Endothelial cell of umbilical vein (primary cell): ENCODE results near the gene CEP83. TPM values are rescaled to one million over a fixed set of nuclear protein-coding genes. Genes with fewer than 3 reads are reported as not detected.

Source experiments
- BruUV-seq: library from RNA; stranded (reverse); fragments of 400-500 nt; replicated peaks from 2 replicates; lab custom pipeline; 2021; lab: Mats Ljungman, UMichigan
- CTCF ChIA-PET: fragments of 300-600, 350-600 bp; sonication (Branson Sonifier 250); formaldehyde crosslinking; loops from one replicate; lab custom pipeline; 2021; ENCODE audit warnings: antibody characterized with exemption, inconsistent platforms; lab: Charles Lee
- POLR2A ChIA-PET: fragments of 300-600, 350-600 bp; sonication (Branson Sonifier 250); formaldehyde crosslinking; loops from one replicate; lab custom pipeline; 2021; ENCODE audit warnings: antibody characterized with exemption, inconsistent platforms; lab: Charles Lee
- DNase-seq: peaks from one replicate; pipeline ENCODE4 v3.0.0-alpha.2; 2011; ENCODE audit warnings: low read depth, low spot score
- FAIRE-seq: peaks from 2 replicates; lab custom pipeline; 2011; peaks lifted over from hg19 to GRCh38; lab: Jason Lieb, UNC
- H2AFZ ChIP-seq: 2 replicates; pipeline ENCODE4 v1.6.0; 2012; ENCODE audit warnings: low read depth, low read length, control low read depth, inconsistent platforms
- H3K27ac ChIP-seq: 2 replicates; pipeline ENCODE4 v1.5.1; 2011; ENCODE audit warnings: low read depth, mild to moderate bottlenecking, control low read depth, low read length, moderate library complexity; ENCODE audit not compliant: insufficient read depth
- H3K27me3 ChIP-seq, 2 experiments: 2 replicates each; pipeline versions ENCODE4 v1.6.0 to v1.6.1; 2011; ENCODE audit warnings: low read length in 2 of 2, mixed read lengths in 1 of 2; ENCODE audit not compliant: control insufficient read depth in 2 of 2, insufficient read depth in 2 of 2
- H3K36me3 ChIP-seq, 2 experiments: 2 replicates in 1 of 2; 3 replicates in 1 of 2; pipeline ENCODE4 v1.5.1; 2011; ENCODE audit warnings: low read length in 2 of 2, mild to moderate bottlenecking in 1 of 2, moderate library complexity in 1 of 2; ENCODE audit not compliant: control insufficient read depth in 2 of 2, insufficient read depth in 2 of 2; ENCODE audit errors: extremely low read depth in 1 of 2
- H3K4me1 ChIP-seq: 3 replicates; pipeline ENCODE4 v1.5.1; 2011; ENCODE audit warnings: mild to moderate bottlenecking, low read length; ENCODE audit not compliant: control insufficient read depth, insufficient read depth; ENCODE audit errors: extremely low read depth
- H3K4me2 ChIP-seq: 2 replicates; pipeline ENCODE4 v1.6.1; 2011; ENCODE audit warnings: low read length, control low read depth, mixed read lengths; ENCODE audit not compliant: insufficient read depth
- H3K4me3 ChIP-seq, 3 experiments: fragments of 200-600 bp in 1 of 3; sonication (generic), shearing (Covaris generic) in 1 of 3; replicated peaks in 1 of 3; 2 replicates each; pipeline ENCODE4 v1.5.1; 2011 to 2016; ENCODE audit warnings: control low read depth in 3 of 3, low read length in 3 of 3, mild to moderate bottlenecking in 2 of 3, inconsistent platforms in 1 of 3, low read depth in 1 of 3, moderate library complexity in 1 of 3; ENCODE audit not compliant: insufficient read depth in 1 of 3
- H3K79me2 ChIP-seq: 2 replicates; pipeline ENCODE4 v1.6.0; 2012; ENCODE audit warnings: low read length, inconsistent platforms; ENCODE audit not compliant: control insufficient read depth, insufficient read depth
- H3K9ac ChIP-seq: replicated peaks from 2 replicates; pipeline ENCODE3; 2011; ENCODE audit warnings: low read length, control low read depth; ENCODE audit not compliant: insufficient read depth; ENCODE audit errors: extremely low read depth
- H3K9me1 ChIP-seq: replicated peaks from 3 replicates; pipeline ENCODE4 v1.6.0; 2011; ENCODE audit warnings: mild to moderate bottlenecking, low read length; ENCODE audit not compliant: control insufficient read depth, insufficient read depth; ENCODE audit errors: extremely low read depth
- H3K9me3 ChIP-seq: replicated peaks from 2 replicates; pipeline ENCODE4 v1.5.1; 2012; ENCODE audit warnings: low read length, inconsistent platforms; ENCODE audit not compliant: control insufficient read depth, insufficient read depth
- H4K20me1 ChIP-seq: replicated peaks from 2 replicates; pipeline ENCODE3; 2011; ENCODE audit warnings: mild to moderate bottlenecking, low read length; ENCODE audit not compliant: control insufficient read depth, insufficient read depth; ENCODE audit errors: extremely low read depth
- EZH2 ChIP-seq: IDR thresholded peaks from 2 replicates; pipeline ENCODE4 v1.6.1; 2012; ENCODE audit warnings: borderline replicate concordance, low read depth, mild to moderate bottlenecking, moderate library complexity, low read length, inconsistent platforms; ENCODE audit not compliant: severe bottlenecking
- FOS ChIP-seq: IDR thresholded peaks from 2 replicates; pipeline ENCODE4 v1.6.1; 2011; ENCODE audit warnings: mild to moderate bottlenecking, low read length, moderate library complexity, borderline replicate concordance; ENCODE audit not compliant: insufficient read depth
- GATA2 ChIP-seq: IDR thresholded peaks from 2 replicates; pipeline ENCODE4 v1.7.0; 2011; ENCODE audit warnings: low read depth, mild to moderate bottlenecking, moderate library complexity, mixed read lengths, low read length; ENCODE audit not compliant: insufficient read length, insufficient read depth
- JUN ChIP-seq: IDR thresholded peaks from 2 replicates; pipeline ENCODE4 v1.6.1; 2011; ENCODE audit warnings: borderline replicate concordance, low read depth; ENCODE audit not compliant: insufficient read length, insufficient read depth
- MYC ChIP-seq: IDR thresholded peaks from one replicate; pipeline ENCODE4 v1.6.1; 2011; ENCODE audit warnings: mild to moderate bottlenecking, low read depth, low read length
- POLR2A ChIP-seq: IDR thresholded peaks from 2 replicates; pipeline ENCODE4 v1.6.1; 2012; ENCODE audit warnings: low read depth, mild to moderate bottlenecking, control low read depth, low read length
- POLR2AphosphoS5 ChIP-seq: IDR thresholded peaks from 2 replicates; pipeline ENCODE4 v1.6.1; 2012; ENCODE audit warnings: low read depth, mild to moderate bottlenecking, control low read depth, low read length, moderate library complexity; ENCODE audit not compliant: insufficient read depth
- dilution Hi-C: fragments of 300-500 bp; cut with MboI; formaldehyde crosslinking; loops from one replicate; pipeline ENCODE4 v1.15.0; 2019; ENCODE audit warnings: low sequenced_read_pairs; ENCODE audit not compliant: extremely low pct_ligation_motif_present
- intact Hi-C: fragments of 100-400 bp; cut with micrococcal nuclease; formaldehyde crosslinking; loops from one replicate; pipeline ENCODE4 v1.10.0; 2022
- polyA plus RNA-seq, 4 experiments: library from polyadenylated mRNA; depleted of rRNA in 3 of 4; stranded (reverse) in 3 of 4; unstranded in 1 of 4; fragments of >200 nt; gene quantifications; 2 replicates each; pipeline versions ENCODE4 v1.2.1 to v1.2.3, GENCODE V29; 2011 to 2012; ENCODE audit warnings: missing spikeins in 1 of 4
- total RNA-seq: library from RNA; stranded (reverse); gene quantifications from 2 replicates; pipeline ENCODE4 v1.2.3, GENCODE V29; 2021
- TF ChIP-seq, protein P1 (sequence below): IDR thresholded peaks from 2 replicates; pipeline ENCODE4 v1.6.1; 2011; ENCODE audit not compliant: insufficient read depth, insufficient read length
- TF ChIP-seq, protein P2 (sequence below), 2 donors: IDR thresholded peaks; 1 replicate in 1 of 2; 2 replicates in 1 of 2; pipeline ENCODE4 v1.5.1; 2011; ENCODE audit warnings: low read length in 2 of 2, mild to moderate bottlenecking in 2 of 2, moderate library complexity in 2 of 2, control low read depth in 1 of 2, inconsistent platforms in 1 of 2, low read depth in 1 of 2; ENCODE audit not compliant: insufficient read depth in 1 of 2; ENCODE audit errors: extremely low read depth in 1 of 2

The CEP83 gene
- total and polyA plus RNA-seq, 2 donors (not counting 3 experiments of a cell fraction or from before 2014, with no cell fraction given) = 2.9 to 15.3 TPM

DNA sequence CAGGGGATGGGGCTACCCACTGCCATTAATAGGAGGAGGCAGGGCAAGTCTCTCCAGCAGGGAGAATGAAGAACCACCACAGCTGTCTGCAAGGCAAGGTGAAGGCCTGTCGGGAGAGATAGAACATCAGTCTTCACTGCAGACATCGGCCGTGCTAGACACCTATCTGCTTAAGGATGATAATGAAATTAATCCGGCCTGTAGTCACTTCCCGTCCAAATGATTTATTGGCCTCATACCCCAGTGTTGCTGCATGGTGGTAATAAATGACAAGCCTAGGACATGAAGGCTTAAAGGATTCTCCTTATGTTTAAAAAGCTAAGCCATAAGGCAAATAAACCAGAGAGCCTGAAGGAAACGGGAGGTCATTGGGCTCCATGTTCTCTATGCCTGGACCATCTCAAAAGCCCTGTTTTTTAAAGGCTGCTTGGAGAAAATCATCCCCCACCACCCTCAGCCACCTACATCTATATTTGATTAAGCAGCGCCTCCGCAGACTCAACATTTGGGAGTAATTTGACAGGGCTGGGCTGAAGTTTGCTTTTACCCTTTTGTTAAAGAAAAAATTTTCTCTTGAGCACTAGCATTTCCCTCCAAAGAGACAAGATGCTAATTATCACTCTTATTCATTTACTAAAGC lies 173.6 kb downstream of the CEP83 start:
- TF ChIP-seq, protein P1, sequence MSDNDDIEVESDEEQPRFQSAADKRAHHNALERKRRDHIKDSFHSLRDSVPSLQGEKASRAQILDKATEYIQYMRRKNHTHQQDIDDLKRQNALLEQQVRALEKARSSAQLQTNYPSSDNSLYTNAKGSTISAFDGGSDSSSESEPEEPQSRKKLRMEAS = no peak
- no peak for TF ChIP-seq GATA2
- TF ChIP-seq JUN = no peak
- no peak for TF ChIP-seq POLR2A
- no peak for TF ChIP-seq MYC
- TF ChIP-seq FOS = no peak

DNA sequence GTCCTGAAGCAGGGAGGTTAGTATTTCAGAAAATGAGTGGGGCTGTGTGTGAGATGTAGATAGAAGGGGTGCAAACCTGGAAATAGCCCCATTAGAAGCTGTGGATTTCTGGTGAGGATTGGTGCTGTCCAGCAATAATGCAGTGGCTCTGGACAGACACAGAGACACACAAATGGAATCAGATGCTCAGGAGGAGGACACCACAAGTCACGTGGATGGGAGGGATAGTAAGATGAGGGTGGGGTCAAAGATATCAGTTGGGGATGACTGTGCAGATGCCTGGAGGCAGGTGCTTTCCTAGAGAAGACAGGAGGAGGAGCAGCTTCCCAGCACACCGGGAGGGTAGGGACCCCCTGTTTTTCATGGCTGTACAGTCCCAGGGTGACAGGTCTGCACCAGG lies 174.8 kb downstream of the CEP83 start:
- DNase-seq = no peak
- dilution Hi-C loops (no loop called here), intact Hi-C loops (no loop called here)
- no TSS peak for BruUV-seq
- TF ChIP-seq EZH2 = no peak
- TF ChIP-seq, protein P2, sequence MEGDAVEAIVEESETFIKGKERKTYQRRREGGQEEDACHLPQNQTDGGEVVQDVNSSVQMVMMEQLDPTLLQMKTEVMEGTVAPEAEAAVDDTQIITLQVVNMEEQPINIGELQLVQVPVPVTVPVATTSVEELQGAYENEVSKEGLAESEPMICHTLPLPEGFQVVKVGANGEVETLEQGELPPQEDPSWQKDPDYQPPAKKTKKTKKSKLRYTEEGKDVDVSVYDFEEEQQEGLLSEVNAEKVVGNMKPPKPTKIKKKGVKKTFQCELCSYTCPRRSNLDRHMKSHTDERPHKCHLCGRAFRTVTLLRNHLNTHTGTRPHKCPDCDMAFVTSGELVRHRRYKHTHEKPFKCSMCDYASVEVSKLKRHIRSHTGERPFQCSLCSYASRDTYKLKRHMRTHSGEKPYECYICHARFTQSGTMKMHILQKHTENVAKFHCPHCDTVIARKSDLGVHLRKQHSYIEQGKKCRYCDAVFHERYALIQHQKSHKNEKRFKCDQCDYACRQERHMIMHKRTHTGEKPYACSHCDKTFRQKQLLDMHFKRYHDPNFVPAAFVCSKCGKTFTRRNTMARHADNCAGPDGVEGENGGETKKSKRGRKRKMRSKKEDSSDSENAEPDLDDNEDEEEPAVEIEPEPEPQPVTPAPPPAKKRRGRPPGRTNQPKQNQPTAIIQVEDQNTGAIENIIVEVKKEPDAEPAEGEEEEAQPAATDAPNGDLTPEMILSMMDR (IDR thresholded peaks at IDR 0.05; ENCODE audit: extremely low read depth in 1 of 2, insufficient read depth in 1 of 2, low read depth in 1 of 2, low read length in 2 of 2) = no peak
- no peak for TF ChIP-seq MYC
- TF ChIP-seq POLR2AphosphoS5 = no peak
- TF ChIP-seq, protein P1 = no peak
- no peak for TF ChIP-seq FOS
- TF ChIP-seq JUN = no peak
- TF ChIP-seq POLR2A = no peak
- TF ChIP-seq GATA2 = no peak
- CTCF ChIA-PET = no interaction called here
- POLR2A ChIA-PET = no interaction called here
- no peak overlapping the region for H2AFZ ChIP-seq
- H3K9me1 ChIP-seq = no peaks in the 10 kb centered on the region
- no peaks in the 10 kb centered on the region for H4K20me1 ChIP-seq
- no peak overlapping the region for H3K27ac ChIP-seq
- H3K9me3 ChIP-seq = no peaks in the 10 kb centered on the region
- FAIRE-seq = no peak
- no peak overlapping the region for H3K4me2 ChIP-seq
- H3K27me3 ChIP-seq = peaks cover 0 to 6% of the 10 kb centered on the region in 2 experiments
- H3K4me3 ChIP-seq = no peak overlapping the region
- H3K4me1 ChIP-seq = peaks cover 12% of the 10 kb centered on the region
- H3K79me2 ChIP-seq = no peaks in the 10 kb centered on the region
- no peaks in the 10 kb centered on the region for H3K36me3 ChIP-seq
- no peak overlapping the region for H3K9ac ChIP-seq

More for the DNA sequence above, 173.6 kb downstream of the CEP83 start:
- no TSS peak for BruUV-seq
- dilution Hi-C loops = no loop called here
- no peak overlapping the region for H3K4me2 ChIP-seq
- CTCF ChIA-PET = no interaction called here
- no peaks in the 10 kb centered on the region for H3K79me2 ChIP-seq
- H3K9me1 ChIP-seq = no peaks in the 10 kb centered on the region
- no peaks in the 10 kb centered on the region for H3K9me3 ChIP-seq
- intact Hi-C loops = no loop called here
- H3K27me3 ChIP-seq = peaks cover 0 to 6% of the 10 kb centered on the region in 2 experiments
- no peak overlapping the region for H3K27ac ChIP-seq
- H3K36me3 ChIP-seq = no peaks in the 10 kb centered on the region
- no peaks in the 10 kb centered on the region for H4K20me1 ChIP-seq
- H2AFZ ChIP-seq = no peak overlapping the region
- no peak for FAIRE-seq
- POLR2A ChIA-PET = no interaction called here
- no peak overlapping the region for H3K4me3 ChIP-seq
- peaks cover 17% of the 10 kb centered on the region for H3K4me1 ChIP-seq
- H3K9ac ChIP-seq = no peak overlapping the region
- DNase-seq = no peak
